ENCODE measurements around the gene TTLL4. TPM values are rescaled to one million over a fixed set of nuclear protein-coding genes. Genes with fewer than 3 reads are reported as not detected.

The TTLL4 gene
- total and polyA plus RNA-seq, 10 donors, result 6.2 to 40.5 (median 19.6) TPM

GRCh38 chr2:218719457-218719856 is 8.8 kb downstream of the TTLL4 start:
- no peak for DNase-seq
- peaks cover 0 to 45% (median 11%) of the 10 kb centered on the region in 6 donors for H3K4me1 ChIP-seq
- H3K4me3 ChIP-seq, result no peak overlapping the region
- TF ChIP-seq, protein P1, sequence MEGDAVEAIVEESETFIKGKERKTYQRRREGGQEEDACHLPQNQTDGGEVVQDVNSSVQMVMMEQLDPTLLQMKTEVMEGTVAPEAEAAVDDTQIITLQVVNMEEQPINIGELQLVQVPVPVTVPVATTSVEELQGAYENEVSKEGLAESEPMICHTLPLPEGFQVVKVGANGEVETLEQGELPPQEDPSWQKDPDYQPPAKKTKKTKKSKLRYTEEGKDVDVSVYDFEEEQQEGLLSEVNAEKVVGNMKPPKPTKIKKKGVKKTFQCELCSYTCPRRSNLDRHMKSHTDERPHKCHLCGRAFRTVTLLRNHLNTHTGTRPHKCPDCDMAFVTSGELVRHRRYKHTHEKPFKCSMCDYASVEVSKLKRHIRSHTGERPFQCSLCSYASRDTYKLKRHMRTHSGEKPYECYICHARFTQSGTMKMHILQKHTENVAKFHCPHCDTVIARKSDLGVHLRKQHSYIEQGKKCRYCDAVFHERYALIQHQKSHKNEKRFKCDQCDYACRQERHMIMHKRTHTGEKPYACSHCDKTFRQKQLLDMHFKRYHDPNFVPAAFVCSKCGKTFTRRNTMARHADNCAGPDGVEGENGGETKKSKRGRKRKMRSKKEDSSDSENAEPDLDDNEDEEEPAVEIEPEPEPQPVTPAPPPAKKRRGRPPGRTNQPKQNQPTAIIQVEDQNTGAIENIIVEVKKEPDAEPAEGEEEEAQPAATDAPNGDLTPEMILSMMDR (IDR thresholded peaks at IDR 0.05 in 8 of 11, conservative IDR thresholded peaks at IDR 0.05 in 3 of 11), result no peak
- no peak for TF ChIP-seq POLR2A (IDR thresholded peaks at IDR 0.05)
- TF ChIP-seq POLR2AphosphoS5 (IDR thresholded peaks at IDR 0.05), result no peak
- H3K27ac ChIP-seq, result no peak overlapping the region
- no peaks in the 10 kb centered on the region for H3K27me3 ChIP-seq (replicated peaks in 1 of 7)
- H3K36me3 ChIP-seq, result peaks cover 0 to 42% (median 2%) of the 10 kb centered on the region in 6 donors
- no peaks in the 10 kb centered on the region for H3K9me3 ChIP-seq
- WGBS, 5 donors, result 71 to 85% (median 76%) methylated on average over 3 of the region's 3 CpGs
- intact Hi-C loops (cut with DNase I; ENCODE audit: low total_unique reads), result no loop called here

GRCh38 chr2:218720048-218721041 is 9.7 kb downstream of the TTLL4 start:
- Histone ChIP-seq H3K4me3 (no peak overlapping the region), H3K27ac (no peak overlapping the region), H3K27me3 (replicated peaks in 1 of 7) (no peaks in the 10 kb centered on the region), H3K4me1 (peaks cover 0 to 36% (median 7%) of the 10 kb centered on the region in 6 donors), H3K9me3 (peaks cover 0 to 7% (median 6%) of the 10 kb centered on the region in 8 donors), H3K36me3 (peaks cover 0 to 47% (median 2%) of the 10 kb centered on the region in 6 donors)
- DNase-seq, result no peak
- intact Hi-C loops (cut with DNase I; ENCODE audit: low total_unique reads), result no loop called here
- WGBS, 5 donors, result 91 to 95% (median 93%) methylated on average over 19 of the region's 19 CpGs
- TF ChIP-seq POLR2AphosphoS5 (IDR thresholded peaks at IDR 0.05) (no peak), POLR2A (IDR thresholded peaks at IDR 0.05) (no peak)
- TF ChIP-seq, protein P1 (IDR thresholded peaks at IDR 0.05 in 8 of 11, conservative IDR thresholded peaks at IDR 0.05 in 3 of 11), result no peak

DNA sequence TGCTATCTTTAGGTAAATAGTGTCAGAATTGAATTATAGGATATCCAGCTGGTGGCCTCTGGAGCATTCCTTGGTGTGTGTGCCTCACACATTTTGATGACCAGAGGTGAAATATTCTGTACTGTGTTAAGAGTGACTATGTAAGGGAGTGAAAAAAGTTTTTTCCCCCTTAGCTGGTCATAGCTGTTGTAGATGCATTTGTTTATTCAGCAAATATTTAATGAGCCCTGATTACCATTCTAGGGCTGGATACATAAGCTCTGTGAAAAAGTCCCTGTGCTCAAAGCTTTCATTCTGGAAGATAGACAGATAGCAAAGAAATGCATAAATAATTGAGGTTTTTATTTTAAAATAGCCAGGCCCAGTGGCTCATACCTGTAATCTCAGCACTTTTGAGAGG is 10.9 kb downstream of the TTLL4 start:
- intact Hi-C loops (cut with DNase I; ENCODE audit: low total_unique reads), result no loop called here
- TF ChIP-seq POLR2AphosphoS5 (IDR thresholded peaks at IDR 0.05) (no peak), POLR2A (IDR thresholded peaks at IDR 0.05) (no peak)
- TF ChIP-seq, protein P1 (IDR thresholded peaks at IDR 0.05 in 8 of 11, conservative IDR thresholded peaks at IDR 0.05 in 3 of 11), result no peak
- Histone ChIP-seq H3K4me1 (peaks cover 0 to 28% (median 3%) of the 10 kb centered on the region in 6 donors), H3K27me3 (replicated peaks in 1 of 7) (no peaks in the 10 kb centered on the region), H3K27ac (no peak overlapping the region), H3K36me3 (peaks cover 0 to 46% (median 2%) of the 10 kb centered on the region in 6 donors), H3K9me3 (peaks cover 2 to 19% (median 18%) of the 10 kb centered on the region in 8 donors), H3K4me3 (no peak overlapping the region)
- no peak for DNase-seq

- H3K4me3 ChIP-seq, result no peak overlapping the region
- no peak for TF ChIP-seq POLR2A (IDR thresholded peaks at IDR 0.05)
- TF ChIP-seq, protein P1 (IDR thresholded peaks at IDR 0.05 in 8 of 11, conservative IDR thresholded peaks at IDR 0.05 in 3 of 11), result no peak
- TF ChIP-seq POLR2AphosphoS5 (IDR thresholded peaks at IDR 0.05), result no peak
- H3K27ac ChIP-seq, result no peak overlapping the region
- H3K27me3 ChIP-seq (replicated peaks in 1 of 7), result no peaks in the 10 kb centered on the region
- H3K9me3 ChIP-seq, result peaks cover 6 to 23% (median 22%) of the 10 kb centered on the region in 8 donors
- H3K4me1 ChIP-seq, result peaks cover 0 to 23% (median 3%) of the 10 kb centered on the region in 6 donors
- H3K36me3 ChIP-seq, result peaks cover 0 to 44% (median 2%) of the 10 kb centered on the region in 6 donors
- intact Hi-C loops (cut with DNase I; ENCODE audit: low total_unique reads), result no loop called here
- 92 to 100% (median 93%) methylated on average over 2 of the region's 2 CpGs for WGBS, 5 donors
- DNase-seq, result no peak
These were observed 11.3 kb downstream of the TTLL4 start for GRCh38 chr2:218721934-218722333.
